PC-3 (cell line): ENCODE results near the gene GCA. TPM values are rescaled to one million over a fixed set of nuclear protein-coding genes. Genes with fewer than 3 reads are reported as not detected.

ENCODE experiments used
- ATAC-seq: fragments of 200-7000 bp; cut with Tn5 transposase; 2 replicates; pipeline ENCODE4 v1.9.1; 2020; ENCODE audit warnings: mild to moderate bottlenecking, moderate library complexity
- BruUV-seq: library from RNA; stranded (reverse); fragments of 400-500 nt; replicated peaks from 2 replicates; lab custom pipeline; 2021; lab: Mats Ljungman, UMichigan
- CTCF ChIA-PET: fragments of 300-600 bp; sonication (Branson Sonifier 250); formaldehyde crosslinking; loops from one replicate; lab custom pipeline; 2022; ENCODE audit warnings: antibody characterized with exemption; lab: Charles Lee
- POLR2A ChIA-PET: fragments of 300-600 bp; sonication (Branson Sonifier 250); formaldehyde crosslinking; loops from one replicate; lab custom pipeline; 2022; ENCODE audit warnings: antibody characterized with exemption; ENCODE audit not compliant: unreplicated experiment; lab: Charles Lee
- DNase-seq: peaks from one replicate; pipeline ENCODE4 v3.0.0-alpha.2; 2015
- H2AFZ ChIP-seq: fragments of 300-600 bp; sonication (generic); 2 replicates; pipeline ENCODE4 v1.6.0; 2016; ENCODE audit warnings: antibody characterized with exemption, low read length
- H3F3A ChIP-seq: fragments of 300-600 bp; sonication (generic); one replicate; pipeline ENCODE4 v1.6.0; 2017; ENCODE audit warnings: antibody characterized with exemption, low read length, control low read depth, mild to moderate bottlenecking; ENCODE audit not compliant: unreplicated experiment
- H3K27ac ChIP-seq: fragments of 300-600 bp; sonication (generic); 2 replicates; pipeline ENCODE4 v1.5.1; 2016; ENCODE audit warnings: mild to moderate bottlenecking, low read length
- H3K27me3 ChIP-seq: fragments of 300-600 bp; sonication (generic); 2 replicates; pipeline ENCODE4 v1.6.1; 2016; ENCODE audit warnings: low read length, mixed read lengths
- H3K36me3 ChIP-seq: fragments of 300-600 bp; sonication (generic); 2 replicates; pipeline ENCODE4 v1.6.1; 2016; ENCODE audit warnings: low read depth, mixed run types, low read length, mixed read lengths
- H3K4me1 ChIP-seq: fragments of 300-600 bp; sonication (generic); 2 replicates; pipeline ENCODE4 v1.5.1; 2016; ENCODE audit warnings: low read length; ENCODE audit not compliant: insufficient read depth
- H3K4me2 ChIP-seq: fragments of 300-600 bp; sonication (generic); 2 replicates; pipeline ENCODE4 v1.6.0; 2016; ENCODE audit warnings: low read length
- H3K4me3 ChIP-seq: fragments of 300-600 bp; sonication (generic); 2 replicates; pipeline ENCODE4 v1.5.1; 2016; ENCODE audit warnings: mild to moderate bottlenecking, low read length, mixed read lengths
- H3K79me2 ChIP-seq: fragments of 300-600 bp; sonication (generic); 2 replicates; pipeline ENCODE4 v1.6.1; 2017; ENCODE audit warnings: low read length, mixed read lengths
- H3K9ac ChIP-seq: fragments of 300-600 bp; sonication (generic); 2 replicates; pipeline ENCODE4 v1.6.0; 2016; ENCODE audit warnings: mild to moderate bottlenecking, low read length
- H3K9me2 ChIP-seq: fragments of 300-600 bp; sonication (generic); replicated peaks from 2 replicates; pipeline ENCODE4 v1.6.1; 2016; ENCODE audit warnings: mixed run types, low read length, mixed read lengths
- H3K9me3 ChIP-seq: fragments of 300-600 bp; sonication (generic); 2 replicates; pipeline ENCODE4 v1.6.1; 2016; ENCODE audit warnings: low read length, mixed read lengths
- H4K20me1 ChIP-seq: fragments of 300-600 bp; sonication (generic); 2 replicates; pipeline ENCODE4 v1.6.1; 2016; ENCODE audit warnings: low read length, mixed read lengths
- EZH2 ChIP-seq: fragments of 300-600 bp; sonication (generic); IDR thresholded peaks from one replicate; pipeline ENCODE4 v1.6.1; 2017; ENCODE audit warnings: antibody characterized with exemption, mild to moderate bottlenecking, low read length; ENCODE audit not compliant: unreplicated experiment
- EZH2phosphoT487 ChIP-seq: fragments of 300-600 bp; sonication (generic); IDR thresholded peaks from 2 replicates; pipeline ENCODE4 v1.6.1; 2018; ENCODE audit warnings: mild to moderate bottlenecking, antibody characterized with exemption, low read length, borderline replicate concordance
- intact Hi-C: fragments of 100-400 bp; cut with micrococcal nuclease; formaldehyde crosslinking; loops from 2 replicates; pipeline ENCODE4 v1.9.0; 2023
- total RNA-seq: library from RNA; depleted of rRNA; stranded (reverse); fragments of >200 nt; gene quantifications from 2 replicates; pipeline ENCODE4 v1.2.3, GENCODE V29; 2014
- TF ChIP-seq, protein P1 (sequence below): fragments of 300-600 bp; sonication (generic); conservative IDR thresholded peaks from 2 replicates; pipeline ENCODE4 v1.5.1; 2017; ENCODE audit warnings: antibody characterized with exemption, low read depth, mild to moderate bottlenecking, low read length

Gene GCA
- total RNA-seq, 1 experiment from 2014 or later, result 18.7 TPM

DNA sequence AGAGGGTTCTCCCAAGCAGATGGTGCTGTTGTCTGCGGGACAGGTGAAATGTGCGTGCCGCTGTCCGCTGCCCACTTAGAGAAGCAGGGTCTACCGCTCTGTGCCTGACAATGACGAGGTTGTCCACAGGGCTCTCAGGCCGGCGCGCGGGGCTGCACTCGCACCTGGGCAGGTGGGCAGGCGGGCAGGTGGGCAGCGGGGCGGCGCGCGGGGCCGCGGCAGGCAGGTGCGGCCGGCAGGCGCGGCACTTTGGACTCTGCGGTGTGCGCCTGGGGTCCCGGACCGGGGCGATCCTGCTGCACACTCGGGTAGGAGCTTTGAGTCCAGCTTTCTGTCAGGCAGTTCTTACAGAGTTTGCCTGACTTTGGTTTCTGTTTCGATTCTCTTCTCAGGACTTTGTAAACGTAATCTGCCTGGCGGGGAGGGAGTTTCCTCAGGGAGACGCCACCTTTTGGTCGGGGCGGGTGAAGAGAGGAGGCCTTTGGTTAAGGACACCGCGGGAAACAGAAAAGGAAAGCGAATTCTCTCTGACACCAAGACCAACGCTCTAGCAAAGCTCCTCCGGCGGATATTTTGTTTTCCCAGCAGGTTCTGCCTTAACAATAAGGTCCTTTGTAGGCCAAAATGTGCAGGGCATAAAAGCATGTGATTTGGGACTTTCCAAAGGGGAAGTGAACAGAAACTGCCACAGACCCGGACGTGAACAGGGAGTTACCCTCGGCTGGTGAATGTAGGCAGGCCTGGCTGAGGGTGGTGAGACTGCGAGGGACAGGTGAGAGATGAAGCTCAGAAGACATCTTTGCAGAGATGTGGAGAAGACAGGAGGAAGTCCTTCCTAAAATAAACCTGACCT is 25.4 kb upstream of the GCA start, which contains the start of gene IFIH1:
Gene IFIH1, minus strand, starts transcription at position 357 of the 853 bp plus-strand sequence. CDS start 377 bp downstream, outside the sequence.
- no peaks in the 10 kb centered on the region for H3K9me3 ChIP-seq
- H3K9ac ChIP-seq, result peak within 1 kb of the TSS; percentile 64
- ATAC-seq (peak; percentile 87), DNase-seq (peak; percentile 90)
- no TSS peak for BruUV-seq
- peak within 1 kb of the TSS; percentile 82 for H3K4me2 ChIP-seq
- peak within 1 kb of the TSS; percentile 89 for H3K4me3 ChIP-seq
- no peaks in the 10 kb centered on the region for H3K36me3 ChIP-seq
- H3K4me1 ChIP-seq, result peaks cover 24% of the 10 kb centered on the region
- no peaks in the 10 kb centered on the region for H3K27me3 ChIP-seq
- CTCF ChIA-PET, result interaction anchor here (0.6 kb wide), 1 partner anchor 98 kb away, joined by 3 read pairs; no protein-coding TSS in a partner anchor
- TF ChIP-seq EZH2phosphoT487 (no peak), EZH2 (no peak)
- TF ChIP-seq, protein P1, sequence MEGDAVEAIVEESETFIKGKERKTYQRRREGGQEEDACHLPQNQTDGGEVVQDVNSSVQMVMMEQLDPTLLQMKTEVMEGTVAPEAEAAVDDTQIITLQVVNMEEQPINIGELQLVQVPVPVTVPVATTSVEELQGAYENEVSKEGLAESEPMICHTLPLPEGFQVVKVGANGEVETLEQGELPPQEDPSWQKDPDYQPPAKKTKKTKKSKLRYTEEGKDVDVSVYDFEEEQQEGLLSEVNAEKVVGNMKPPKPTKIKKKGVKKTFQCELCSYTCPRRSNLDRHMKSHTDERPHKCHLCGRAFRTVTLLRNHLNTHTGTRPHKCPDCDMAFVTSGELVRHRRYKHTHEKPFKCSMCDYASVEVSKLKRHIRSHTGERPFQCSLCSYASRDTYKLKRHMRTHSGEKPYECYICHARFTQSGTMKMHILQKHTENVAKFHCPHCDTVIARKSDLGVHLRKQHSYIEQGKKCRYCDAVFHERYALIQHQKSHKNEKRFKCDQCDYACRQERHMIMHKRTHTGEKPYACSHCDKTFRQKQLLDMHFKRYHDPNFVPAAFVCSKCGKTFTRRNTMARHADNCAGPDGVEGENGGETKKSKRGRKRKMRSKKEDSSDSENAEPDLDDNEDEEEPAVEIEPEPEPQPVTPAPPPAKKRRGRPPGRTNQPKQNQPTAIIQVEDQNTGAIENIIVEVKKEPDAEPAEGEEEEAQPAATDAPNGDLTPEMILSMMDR, result peak; percentile 60
- intact Hi-C loops, result no loop called here
- peak within 1 kb of the TSS; percentile 74 for H3K27ac ChIP-seq
- H3K79me2 ChIP-seq, result no peaks in the 10 kb centered on the region
- POLR2A ChIA-PET, result interaction anchor here (0.6 kb wide), 1 partner anchor 58 kb away, joined by 4 read pairs; no protein-coding TSS in a partner anchor
- H2AFZ ChIP-seq, result peak within 1 kb of the TSS; percentile 91
- H3F3A ChIP-seq, result no peaks in the 10 kb centered on the region
- no peaks in the 10 kb centered on the region for H3K9me2 ChIP-seq
- no peaks in the 10 kb centered on the region for H4K20me1 ChIP-seq

DNA sequence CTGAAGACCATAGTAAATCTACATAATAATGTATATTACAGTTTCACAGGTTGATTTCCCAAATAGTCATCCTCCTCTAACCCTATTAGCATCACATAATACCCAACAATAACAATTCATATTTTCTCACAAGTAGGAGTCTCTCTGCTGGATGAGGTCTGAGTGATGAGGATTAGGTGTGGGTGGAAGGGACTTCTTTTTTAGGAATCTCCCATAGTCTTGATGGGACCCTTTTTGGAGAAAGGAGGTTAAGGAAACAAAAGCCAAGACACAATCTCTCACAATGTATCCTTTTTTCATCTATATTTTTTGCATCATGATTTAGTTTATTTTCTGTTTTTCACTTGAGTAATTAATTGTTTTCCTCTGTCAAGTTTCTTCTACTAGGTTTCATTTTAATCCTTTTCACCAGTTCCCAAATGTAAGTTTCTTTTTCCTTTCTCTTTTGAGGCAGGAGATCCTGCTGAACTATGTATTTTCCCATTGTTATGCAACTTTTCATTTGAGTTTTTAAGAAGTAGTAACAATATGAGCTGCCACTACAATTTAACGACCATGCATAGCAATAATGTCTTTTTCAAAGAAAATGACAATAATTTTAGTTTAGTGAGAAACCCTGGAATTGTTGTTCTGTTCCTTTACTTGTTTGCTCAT is 22.9 kb upstream of the GCA start:
- H3K4me3 ChIP-seq, result no peak overlapping the region
- H3K36me3 ChIP-seq, result no peaks in the 10 kb centered on the region
- H3F3A ChIP-seq, result no peaks in the 10 kb centered on the region
- no TSS peak for BruUV-seq
- H3K79me2 ChIP-seq, result no peaks in the 10 kb centered on the region
- H3K27ac ChIP-seq, result no peak overlapping the region
- ChIA-PET CTCF (no interaction called here), POLR2A (no interaction called here)
- H3K9me2 ChIP-seq, result no peaks in the 10 kb centered on the region
- intact Hi-C loops, result no loop called here
- no peak for ATAC-seq
- TF ChIP-seq, protein P1, result no peak
- H3K27me3 ChIP-seq, result no peaks in the 10 kb centered on the region
- H3K4me1 ChIP-seq, result peaks cover 24% of the 10 kb centered on the region
- H3K4me2 ChIP-seq, result no peak overlapping the region
- no peaks in the 10 kb centered on the region for H4K20me1 ChIP-seq
- no peak overlapping the region for H2AFZ ChIP-seq
- H3K9ac ChIP-seq, result no peak overlapping the region
- no peaks in the 10 kb centered on the region for H3K9me3 ChIP-seq
- no peak for DNase-seq
